PFSK-1 (cell line): ENCODE results near the gene TRPV5.

Experiments used
- POLR2AphosphoS5 ChIP-seq: IDR thresholded peaks from 2 replicates; pipeline ENCODE4 v1.6.1; 2012; ENCODE audit warnings: low read depth, mild to moderate bottlenecking, control low read depth, low read length, moderate library complexity
- REST ChIP-seq, 2 experiments: IDR thresholded peaks; 2 replicates each; pipeline versions ENCODE4 v1.6.1 to v1.8.0; 2011 to 2012; ENCODE audit warnings: low read depth in 2 of 2, low read length in 2 of 2, control low read depth in 1 of 2, inconsistent platforms in 1 of 2, mild to moderate bottlenecking in 1 of 2, moderate library complexity in 1 of 2; ENCODE audit not compliant: insufficient read depth in 1 of 2

DNA sequence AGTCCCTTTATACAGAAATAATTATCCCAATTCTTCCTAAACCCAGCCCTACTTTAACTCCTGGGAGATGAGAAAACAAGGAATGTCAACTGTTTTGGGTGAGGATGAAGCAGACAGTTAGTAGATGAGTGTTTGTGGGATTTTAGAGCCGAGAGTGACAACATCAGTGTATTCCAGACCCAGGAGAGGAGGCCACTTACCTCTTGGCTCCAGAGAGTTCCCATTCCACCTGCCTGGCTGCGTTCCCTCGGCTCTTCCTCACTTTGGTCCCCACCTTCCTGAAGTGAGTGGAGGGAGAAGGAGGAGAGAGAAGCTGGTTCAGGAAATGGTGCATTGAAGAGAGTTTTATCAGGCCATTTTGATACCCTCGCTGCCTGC is 28.0 kb upstream of the TRPV5 start:
- TF ChIP-seq POLR2AphosphoS5 (no peak), REST (IDR thresholded peaks at IDR 0.05; ENCODE audit: insufficient read depth in 1 of 2, low read depth in 2 of 2, low read length in 2 of 2) (no peak)
